Hepatocyte (in vitro differentiated cells): Measurements from ENCODE around the gene ICE2. TPM values are rescaled to one million over a fixed set of nuclear protein-coding genes. Genes with fewer than 3 reads are reported as not detected.

Experiments used
- DNase-seq: peaks from one replicate; pipeline ENCODE4 v3.0.0-alpha.2; 2016; ENCODE audit warnings: low spot score
- H2AFZ ChIP-seq: fragments of 200-600 bp; sonication (generic); 2 replicates; pipeline ENCODE4 v1.6.0; 2016; ENCODE audit warnings: antibody characterized with exemption, mild to moderate bottlenecking
- H3K27ac ChIP-seq: fragments of 200-600 bp; sonication (generic); 2 replicates; pipeline ENCODE4 v1.5.1; 2016; ENCODE audit warnings: mild to moderate bottlenecking
- H3K27me3 ChIP-seq: fragments of 200-600 bp; sonication (generic); 2 replicates; pipeline ENCODE4 v1.6.1; 2016
- H3K36me3 ChIP-seq: fragments of 200-600 bp; sonication (generic); replicated peaks from 2 replicates; pipeline ENCODE4 v1.5.1; 2016; ENCODE audit warnings: low read depth; ENCODE audit not compliant: insufficient read depth
- H3K4me1 ChIP-seq: fragments of 200-600 bp; sonication (generic); 2 replicates; pipeline ENCODE4 v1.5.1; 2016; ENCODE audit warnings: mild to moderate bottlenecking, moderate library complexity; ENCODE audit not compliant: insufficient read depth
- H3K4me2 ChIP-seq: fragments of 200-600 bp; sonication (generic); 2 replicates; pipeline ENCODE4 v1.6.0; 2016
- H3K4me3 ChIP-seq: fragments of 200-600 bp; sonication (generic); 2 replicates; pipeline ENCODE4 v1.5.1; 2016; ENCODE audit warnings: mild to moderate bottlenecking
- H3K79me2 ChIP-seq: fragments of 200-600 bp; sonication (generic); 2 replicates; pipeline ENCODE4 v1.6.0; 2017; ENCODE audit warnings: mild to moderate bottlenecking
- H3K9me2 ChIP-seq: fragments of 200-600 bp; sonication (generic); replicated peaks from 2 replicates; pipeline ENCODE4 v1.6.0; 2017; ENCODE audit warnings: mild to moderate bottlenecking; ENCODE audit not compliant: insufficient read depth
- H3K9me3 ChIP-seq: fragments of 200-600 bp; sonication (generic); 2 replicates; pipeline ENCODE4 v1.5.1; 2016; ENCODE audit warnings: low read depth, mild to moderate bottlenecking
- H4K20me1 ChIP-seq: fragments of 200-600 bp; sonication (generic); 2 replicates; pipeline ENCODE4 v1.6.0; 2016; ENCODE audit warnings: mild to moderate bottlenecking; ENCODE audit not compliant: insufficient read depth, poor library complexity, severe bottlenecking
- CTCF ChIP-seq: fragments of 200-600 bp; sonication (generic); IDR thresholded peaks from 2 replicates; pipeline ENCODE4 v1.5.1; 2016; ENCODE audit warnings: antibody characterized with exemption, mild to moderate bottlenecking; ENCODE audit not compliant: poor library complexity
- EZH2 ChIP-seq: fragments of 200-600 bp; sonication (generic); IDR thresholded peaks from 2 replicates; pipeline ENCODE4 v1.6.1; 2016; ENCODE audit warnings: antibody characterized with exemption, mild to moderate bottlenecking, borderline replicate concordance
- EZH2phosphoT487 ChIP-seq: fragments of 200-600 bp; sonication (generic); IDR thresholded peaks from one replicate; pipeline ENCODE4 v1.6.1; 2018; ENCODE audit warnings: antibody characterized with exemption, mild to moderate bottlenecking, low read depth, moderate library complexity; ENCODE audit not compliant: unreplicated experiment, severe bottlenecking
- WGBS: methylation state at CpG from one replicate; pipeline ENCODE4 v1.1.6; 2016; ENCODE audit warnings: low lambda C conversion rate; ENCODE audit errors: missing lambda C conversion rate; 5-methylcytosine and 5-hydroxymethylcytosine counted together
- polyA plus RNA-seq: library from polyadenylated mRNA; unstranded; fragments of >200 nt; fragmentation: Nextera tagmentation; extraction: Ambion mirVana; gene quantifications from 2 replicates; pipeline ENCODE4 v1.2.1, GENCODE V29; 2016
- total RNA-seq: library from RNA; depleted of rRNA; stranded (reverse); fragments of >200 nt; gene quantifications from 2 replicates; pipeline ENCODE4 v1.2.3, GENCODE V29; 2014

The ICE2 gene
- total and polyA plus RNA-seq, 2 experiments from 2014 or later, result 15.8 to 35.4 TPM

- Histone ChIP-seq H3K9me3 (no peaks in the 10 kb centered on the region), H3K4me2 (no peak overlapping the region), H3K9me2 (no peaks in the 10 kb centered on the region), H3K36me3 (no peaks in the 10 kb centered on the region), H3K27ac (no peak overlapping the region), H2AFZ (no peak overlapping the region), H3K4me3 (no peak overlapping the region), H3K79me2 (no peaks in the 10 kb centered on the region), H4K20me1 (no peaks in the 10 kb centered on the region), H3K4me1 (peaks cover 7% of the 10 kb centered on the region), H3K27me3 (no peaks in the 10 kb centered on the region)
- WGBS, result 95% methylated on average over 6 of the region's 6 CpGs
- peak; percentile 34 for DNase-seq
- TF ChIP-seq EZH2, result no peak
- TF ChIP-seq CTCF, result peak; percentile 87
Measured at GRCh38 chr15:60444289-60444912, 34.5 kb downstream of the ICE2 start.

- Histone ChIP-seq H3K9me3 (no peaks in the 10 kb centered on the region), H3K4me3 (no peak overlapping the region), H3K27ac (no peak overlapping the region), H4K20me1 (no peaks in the 10 kb centered on the region), H3K36me3 (no peaks in the 10 kb centered on the region), H2AFZ (no peak overlapping the region), H3K79me2 (no peaks in the 10 kb centered on the region), H3K4me2 (no peak overlapping the region), H3K9me2 (no peaks in the 10 kb centered on the region), H3K4me1 (peaks cover 7% of the 10 kb centered on the region), H3K27me3 (no peaks in the 10 kb centered on the region)
- WGBS, result 69% methylated on average over 3 of the region's 3 CpGs
- no peak for DNase-seq
- TF ChIP-seq CTCF (no peak), EZH2phosphoT487 (no peak), EZH2 (no peak)
Measured at GRCh38 chr15:60442763-60443162, 36.2 kb downstream of the ICE2 start.

- no peaks in the 10 kb centered on the region for H3K36me3 ChIP-seq
- no peak for DNase-seq
- H2AFZ ChIP-seq, result no peak overlapping the region
- H3K27ac ChIP-seq, result no peak overlapping the region
- H3K79me2 ChIP-seq, result no peaks in the 10 kb centered on the region
- H3K4me1 ChIP-seq, result peaks cover 7% of the 10 kb centered on the region
- no peak overlapping the region for H3K4me2 ChIP-seq
- no peaks in the 10 kb centered on the region for H3K27me3 ChIP-seq
- no peaks in the 10 kb centered on the region for H4K20me1 ChIP-seq
- TF ChIP-seq EZH2 (no peak), CTCF (no peak), EZH2phosphoT487 (no peak)
- no peak overlapping the region for H3K4me3 ChIP-seq
- H3K9me3 ChIP-seq, result no peaks in the 10 kb centered on the region
- H3K9me2 ChIP-seq, result no peaks in the 10 kb centered on the region
- WGBS, result 85% methylated on average over 2 of the region's 2 CpGs
Measured at GRCh38 chr15:60442031-60442650, 36.8 kb downstream of the ICE2 start.
